Activated T-cell treated with anti-CD3 and anti-CD28 coated beads for 24 hours (primary cell): ENCODE results near the gene C1orf87.

Experiments
- DNase-seq: peaks from one replicate; pipeline ENCODE4 v3.0.0-alpha.2; 2020; ENCODE audit warnings: low read depth

C1orf87 gene

GRCh38 chr1:60059468-60059867, 14.1 kb downstream of the C1orf87 start:
- no peak for DNase-seq

GRCh38 chr1:60055336-60055735, 18.2 kb downstream of the C1orf87 start:
- DNase-seq = no peak

- DNase-seq = no peak
Observed at GRCh38 chr1:60054374-60054773, 19.2 kb downstream of the C1orf87 start.

- DNase-seq = no peak
Observed at GRCh38 chr1:60052601-60053000, 21.0 kb downstream of the C1orf87 start.

- no peak for DNase-seq
Observed at GRCh38 chr1:60051191-60051590, 22.4 kb downstream of the C1orf87 start.

GRCh38 chr1:60049188-60049587, 24.4 kb downstream of the C1orf87 start:
- DNase-seq = no peak

GRCh38 chr1:60044881-60045280, 28.7 kb downstream of the C1orf87 start:
- DNase-seq = no peak

- DNase-seq = no peak
Observed at GRCh38 chr1:60041783-60042182, 31.8 kb downstream of the C1orf87 start.

GRCh38 chr1:60037669-60038068, 35.9 kb downstream of the C1orf87 start:
- no peak for DNase-seq

- no peak for DNase-seq
Observed at GRCh38 chr1:60036856-60037460, 36.6 kb downstream of the C1orf87 start.

GRCh38 chr1:60035921-60036320, 37.6 kb downstream of the C1orf87 start:
- DNase-seq = no peak

GRCh38 chr1:60034999-60035398, 38.6 kb downstream of the C1orf87 start:
- no peak for DNase-seq

GRCh38 chr1:60033066-60033465, 40.5 kb downstream of the C1orf87 start:
- no peak for DNase-seq

- no peak for DNase-seq
Observed at GRCh38 chr1:60031146-60031545, 42.4 kb downstream of the C1orf87 start.

- no peak for DNase-seq
Observed at GRCh38 chr1:60025552-60025951, 48.0 kb downstream of the C1orf87 start.

- no peak for DNase-seq
Observed at GRCh38 chr1:60017508-60018205, 55.9 kb downstream of the C1orf87 start.

- no peak for DNase-seq
Observed at GRCh38 chr1:60010690-60011089, 62.9 kb downstream of the C1orf87 start.

GRCh38 chr1:60008500-60008899, 65.1 kb downstream of the C1orf87 start:
- DNase-seq = no peak

- no peak for DNase-seq
Observed at GRCh38 chr1:60000625-60001024, 72.9 kb downstream of the C1orf87 start.

GRCh38 chr1:59999746-60000145, 73.8 kb downstream of the C1orf87 start:
- DNase-seq = no peak

GRCh38 chr1:59999006-59999405, 74.6 kb downstream of the C1orf87 start:
- no peak for DNase-seq

GRCh38 chr1:59997479-59998115, 76.0 kb downstream of the C1orf87 start:
- no peak for DNase-seq
